Liver (tissue), 9 donors: Measurements from ENCODE around the gene PHF2. TPM values are rescaled to one million over a fixed set of nuclear protein-coding genes. Genes with fewer than 3 reads are reported as not detected.

Source experiments
- DNase-seq: peaks from one replicate; pipeline ENCODE4 v3.0.0-alpha.2; 2017; ENCODE audit warnings: low spot score
- H3K27ac ChIP-seq, 2 donors: one replicate each; pipeline ENCODE4 v1.7.0; 2013; ENCODE audit warnings: inconsistent platforms in 2 of 2, low read length in 2 of 2, control low read depth in 1 of 2, low read depth in 1 of 2, mild to moderate bottlenecking in 1 of 2
- H3K27me3 ChIP-seq, 4 donors: one replicate each; pipeline versions ENCODE4 v1.6.1 to v1.7.0; 2013; ENCODE audit warnings: low read length in 3 of 4, inconsistent platforms in 1 of 4, mild to moderate bottlenecking in 1 of 4, moderate library complexity in 1 of 4; ENCODE audit not compliant: control insufficient read depth in 4 of 4, insufficient read depth in 4 of 4
- H3K36me3 ChIP-seq, 4 donors: one replicate each; pipeline versions ENCODE4 v1.6.1 to v1.7.0; 2013; ENCODE audit warnings: low read length in 3 of 4, mild to moderate bottlenecking in 3 of 4, low read depth in 1 of 4, moderate library complexity in 1 of 4; ENCODE audit not compliant: control insufficient read depth in 4 of 4, insufficient read depth in 3 of 4
- H3K4me1 ChIP-seq, 4 donors: one replicate each; pipeline versions ENCODE4 v1.6.1 to v1.7.0; 2013; ENCODE audit warnings: low read length in 3 of 4, mild to moderate bottlenecking in 3 of 4, moderate library complexity in 1 of 4; ENCODE audit not compliant: control insufficient read depth in 4 of 4, insufficient read depth in 4 of 4
- H3K4me3 ChIP-seq, 3 donors: one replicate each; pipeline versions ENCODE4 v1.6.1 to v1.7.0; 2013; ENCODE audit warnings: low read length in 3 of 3, control low read depth in 1 of 3, low read depth in 1 of 3, mild to moderate bottlenecking in 1 of 3
- H3K9ac ChIP-seq, 2 donors: one replicate each; pipeline ENCODE4 v1.7.0; 2013; ENCODE audit warnings: low read length in 2 of 2, mild to moderate bottlenecking in 2 of 2, moderate library complexity in 2 of 2, control low read depth in 1 of 2, low read depth in 1 of 2
- H3K9me3 ChIP-seq, 4 donors: one replicate each; pipeline versions ENCODE4 v1.6.1 to v1.7.0; 2013; ENCODE audit warnings: low read length in 3 of 4; ENCODE audit not compliant: control insufficient read depth in 4 of 4
- EGR1 ChIP-seq, 2 donors: IDR thresholded peaks; 2 replicates each; pipeline ENCODE4 v1.6.1; 2016 to 2018; ENCODE audit warnings: antibody characterized with exemption in 2 of 2, low read depth in 2 of 2
- FOXA2 ChIP-seq: IDR thresholded peaks from 2 replicates; pipeline ENCODE4 v1.6.1; 2016; ENCODE audit warnings: antibody characterized with exemption
- GABPA ChIP-seq, 2 donors: IDR thresholded peaks in 1 of 2; conservative IDR thresholded peaks in 1 of 2; 2 replicates each; pipeline ENCODE4 v1.6.1; 2016; ENCODE audit warnings: antibody characterized with exemption in 2 of 2, mild to moderate bottlenecking in 1 of 2, moderate library complexity in 1 of 2
- HNF4A ChIP-seq, 2 donors: conservative IDR thresholded peaks; 2 replicates each; pipeline ENCODE4 v1.6.1; 2016; ENCODE audit warnings: antibody characterized with exemption in 2 of 2, mild to moderate bottlenecking in 2 of 2
- HNF4G ChIP-seq: IDR thresholded peaks from 2 replicates; pipeline ENCODE4 v1.6.1; 2016; ENCODE audit warnings: antibody characterized with exemption
- NR2F2 ChIP-seq: IDR thresholded peaks from 2 replicates; pipeline ENCODE4 v1.6.1; 2016; ENCODE audit warnings: antibody characterized with exemption
- RAD21 ChIP-seq, 2 donors: IDR thresholded peaks; 2 replicates each; pipeline ENCODE4 v1.6.1; 2016; ENCODE audit warnings: antibody characterized with exemption in 2 of 2, mild to moderate bottlenecking in 2 of 2
- RXRA ChIP-seq, 2 donors: IDR thresholded peaks; 2 replicates each; pipeline ENCODE4 v1.6.1; 2017 to 2018; ENCODE audit warnings: antibody characterized with exemption in 2 of 2, mild to moderate bottlenecking in 1 of 2
- SP1 ChIP-seq: IDR thresholded peaks from 2 replicates; pipeline ENCODE4 v1.6.1; 2018; ENCODE audit warnings: antibody characterized with exemption, mild to moderate bottlenecking
- WGBS: extraction: QIAGEN DNeasy Blood & Tissue Kit; methylation state at CpG from one replicate; pipeline ENCODE4 v1.1.7; 2013; 5-methylcytosine and 5-hydroxymethylcytosine counted together
- polyA plus RNA-seq, 2 donors: library from polyadenylated mRNA; stranded (reverse) in 1 of 2; unstranded in 1 of 2; fragments of 200-250 nt in 1 of 2; fragments of >200 nt in 1 of 2; fragmentation: Nextera tagmentation in 1 of 2; extraction: Ambion mirVana in 1 of 2; gene quantifications; one replicate each; pipeline versions ENCODE4 v1.2.1 to v1.2.3, GENCODE V29; 2013 to 2015
- total RNA-seq, 2 donors: library from RNA; depleted of rRNA; stranded (reverse); fragments of >200 nt; gene quantifications; one replicate each; pipeline ENCODE4 v1.2.3, GENCODE V29; 2014
- TF ChIP-seq, protein P1 (sequence below): fragments of 150-350 bp; IDR thresholded peaks from 2 replicates; pipeline ENCODE4 v1.5.1; 2017; ENCODE audit warnings: improper control_type of control experiment, low read depth, low read length; ENCODE audit not compliant: missing input control
- TF ChIP-seq, protein P2 (sequence below): IDR thresholded peaks from 2 replicates; pipeline ENCODE4 v1.6.1; 2016; ENCODE audit warnings: antibody characterized with exemption
- donor health status: healthy.
- donor health status: healthy.
- donor health status: healthy.
- donor health status: healthy.
- donor health status: healthy.

Gene PHF2
- total and polyA plus RNA-seq, 4 donors = 2.3 to 8.6 (median 6.7) TPM

- H3K4me3 ChIP-seq = no peak overlapping the region
- H3K27me3 ChIP-seq = no peaks in the 10 kb centered on the region
- peaks cover 0 to under 1% (median 0%) of the 10 kb centered on the region in 4 donors for H3K4me1 ChIP-seq
- 97% methylated on average over 5 of the region's 5 CpGs for WGBS
- no peak for DNase-seq
- TF ChIP-seq HNF4A (conservative IDR thresholded peaks at IDR 0.05) (no peak), RAD21 (IDR thresholded peaks at IDR 0.05) (no peak)
- no peak overlapping the region for H3K27ac ChIP-seq
- H3K9ac ChIP-seq = no peak overlapping the region
- peaks cover 13 to 57% (median 50%) of the 10 kb centered on the region in 4 donors for H3K36me3 ChIP-seq
- H3K9me3 ChIP-seq = no peaks in the 10 kb centered on the region
Observed at GRCh38 chr9:93560991-93561390, 15.4 kb upstream of the PHF2 start.

- peaks cover 12 to 54% (median 44%) of the 10 kb centered on the region in 4 donors for H3K36me3 ChIP-seq
- TF ChIP-seq NR2F2 = no peak
- no peak for TF ChIP-seq SP1
- TF ChIP-seq RAD21 (IDR thresholded peaks at IDR 0.05) = no peak
- TF ChIP-seq EGR1 (IDR thresholded peaks at IDR 0.05; ENCODE audit: low read depth in 2 of 2) = no peak
- no peak for TF ChIP-seq HNF4G
- TF ChIP-seq, protein P1, sequence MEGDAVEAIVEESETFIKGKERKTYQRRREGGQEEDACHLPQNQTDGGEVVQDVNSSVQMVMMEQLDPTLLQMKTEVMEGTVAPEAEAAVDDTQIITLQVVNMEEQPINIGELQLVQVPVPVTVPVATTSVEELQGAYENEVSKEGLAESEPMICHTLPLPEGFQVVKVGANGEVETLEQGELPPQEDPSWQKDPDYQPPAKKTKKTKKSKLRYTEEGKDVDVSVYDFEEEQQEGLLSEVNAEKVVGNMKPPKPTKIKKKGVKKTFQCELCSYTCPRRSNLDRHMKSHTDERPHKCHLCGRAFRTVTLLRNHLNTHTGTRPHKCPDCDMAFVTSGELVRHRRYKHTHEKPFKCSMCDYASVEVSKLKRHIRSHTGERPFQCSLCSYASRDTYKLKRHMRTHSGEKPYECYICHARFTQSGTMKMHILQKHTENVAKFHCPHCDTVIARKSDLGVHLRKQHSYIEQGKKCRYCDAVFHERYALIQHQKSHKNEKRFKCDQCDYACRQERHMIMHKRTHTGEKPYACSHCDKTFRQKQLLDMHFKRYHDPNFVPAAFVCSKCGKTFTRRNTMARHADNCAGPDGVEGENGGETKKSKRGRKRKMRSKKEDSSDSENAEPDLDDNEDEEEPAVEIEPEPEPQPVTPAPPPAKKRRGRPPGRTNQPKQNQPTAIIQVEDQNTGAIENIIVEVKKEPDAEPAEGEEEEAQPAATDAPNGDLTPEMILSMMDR = no peak
- TF ChIP-seq, protein P2, sequence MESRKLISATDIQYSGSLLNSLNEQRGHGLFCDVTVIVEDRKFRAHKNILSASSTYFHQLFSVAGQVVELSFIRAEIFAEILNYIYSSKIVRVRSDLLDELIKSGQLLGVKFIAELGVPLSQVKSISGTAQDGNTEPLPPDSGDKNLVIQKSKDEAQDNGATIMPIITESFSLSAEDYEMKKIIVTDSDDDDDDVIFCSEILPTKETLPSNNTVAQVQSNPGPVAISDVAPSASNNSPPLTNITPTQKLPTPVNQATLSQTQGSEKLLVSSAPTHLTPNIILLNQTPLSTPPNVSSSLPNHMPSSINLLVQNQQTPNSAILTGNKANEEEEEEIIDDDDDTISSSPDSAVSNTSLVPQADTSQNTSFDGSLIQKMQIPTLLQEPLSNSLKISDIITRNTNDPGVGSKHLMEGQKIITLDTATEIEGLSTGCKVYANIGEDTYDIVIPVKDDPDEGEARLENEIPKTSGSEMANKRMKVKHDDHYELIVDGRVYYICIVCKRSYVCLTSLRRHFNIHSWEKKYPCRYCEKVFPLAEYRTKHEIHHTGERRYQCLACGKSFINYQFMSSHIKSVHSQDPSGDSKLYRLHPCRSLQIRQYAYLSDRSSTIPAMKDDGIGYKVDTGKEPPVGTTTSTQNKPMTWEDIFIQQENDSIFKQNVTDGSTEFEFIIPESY = no peak
- TF ChIP-seq FOXA2 = no peak
- TF ChIP-seq HNF4A (conservative IDR thresholded peaks at IDR 0.05) = no peak
- no peak for TF ChIP-seq RXRA (IDR thresholded peaks at IDR 0.05)
- H3K27me3 ChIP-seq = no peaks in the 10 kb centered on the region
- H3K4me3 ChIP-seq = no peak overlapping the region
- no peak overlapping the region for H3K27ac ChIP-seq
- WGBS = 97% methylated on average over 2 of the region's 2 CpGs
- H3K9me3 ChIP-seq = no peaks in the 10 kb centered on the region
- H3K4me1 ChIP-seq = peaks cover 2 to 9% (median 3%) of the 10 kb centered on the region in 4 donors
- DNase-seq = no peak
- H3K9ac ChIP-seq = no peak overlapping the region
Observed at GRCh38 chr9:93562157-93562556, 14.2 kb upstream of the PHF2 start.

GRCh38 chr9:93565089-93565488, 11.3 kb upstream of the PHF2 start:
- Histone ChIP-seq H3K36me3 (peaks cover 5 to 30% (median 20%) of the 10 kb centered on the region in 4 donors), H3K27ac (no peak overlapping the region), H3K4me1 (peaks cover 3 to 14% (median 9%) of the 10 kb centered on the region in 4 donors), H3K9ac (no peak overlapping the region), H3K4me3 (no peak overlapping the region), H3K27me3 (no peaks in the 10 kb centered on the region), H3K9me3 (no peaks in the 10 kb centered on the region)
- no peak for DNase-seq
- no peak for TF ChIP-seq GABPA (IDR thresholded peaks at IDR 0.05 in 1 of 2, conservative IDR thresholded peaks at IDR 0.05 in 1 of 2)
- 92% methylated on average over 4 of the region's 4 CpGs for WGBS
